Measurements from ENCODE around the gene GPN3. TPM values are rescaled to one million over a fixed set of nuclear protein-coding genes. Genes with fewer than 3 reads are reported as not detected.
"Not testable (repeated sequence)": the region's sequence is repeated elsewhere in the genome, so short reads cannot be mapped to it uniquely, and the experiment has no call there.

GPN3 gene
- 21.0 TPM for polyA plus RNA-seq (2013, experiment 1 of 2; ENCODE audit: insufficient read length)
- 22.5 TPM for polyA plus RNA-seq (2013, experiment 2 of 2; ENCODE audit: insufficient read length)

- DNase-seq = peak; percentile 99
These were observed at the start of gene GPN3, which contains the start of gene FAM216A for GRCh38 chr12:110468214-110469048. TSS of gene GPN3 (minus strand) at chr12:110468257. CDS start at chr12:110468203, 54 bp downstream. TSS of gene FAM216A (plus strand) at chr12:110468845. CDS start at chr12:110468876, 31 bp downstream.

GRCh38 chr12:110516995-110517394, 48.9 kb upstream of the GPN3 start:
- DNase-seq = no peak

- DNase-seq = no peak
These were observed 46.3 kb upstream of the GPN3 start for GRCh38 chr12:110514363-110514762.

GRCh38 chr12:110513842-110514241, 45.8 kb upstream of the GPN3 start:
- no peak for DNase-seq

- no peak for DNase-seq
These were observed 40.1 kb upstream of the GPN3 start for GRCh38 chr12:110508071-110508586.

- no peak for DNase-seq
These were observed 37.3 kb upstream of the GPN3 start for GRCh38 chr12:110505332-110505731.

- DNase-seq = no peak
These were observed 35.4 kb upstream of the GPN3 start for GRCh38 chr12:110503432-110503831.

GRCh38 chr12:110501752-110502738, 34.0 kb upstream of the GPN3 start, which contains the start of the genes RAD9B and VPS29:
TSS of gene RAD9B (plus strand) at chr12:110502331. CDS start at chr12:110502338, 7 bp downstream.
TSS of gene VPS29 (minus strand) at chr12:110502111. CDS start at chr12:110502051, 60 bp downstream.
- peak; percentile 99 for DNase-seq

- DNase-seq = peak; percentile 27
These were observed 33.3 kb upstream of the GPN3 start for GRCh38 chr12:110501399-110501751.

- DNase-seq = peak; percentile 39
These were observed 31.1 kb upstream of the GPN3 start for GRCh38 chr12:110498984-110499706.

GRCh38 chr12:110475426-110475825, 7.4 kb upstream of the GPN3 start:
- no peak for DNase-seq

- no peak for DNase-seq
These were observed 227 bp downstream of the GPN3 start for GRCh38 chr12:110467847-110468213.

- DNase-seq = no peak
These were observed 1.3 kb downstream of the GPN3 start for GRCh38 chr12:110466791-110467190.

- not testable (repeated sequence) for DNase-seq
These were observed 2.3 kb downstream of the GPN3 start for GRCh38 chr12:110465765-110466164.

GRCh38 chr12:110465024-110465423, 3.0 kb downstream of the GPN3 start:
- no peak for DNase-seq

- DNase-seq = not testable (repeated sequence)
These were observed 6.9 kb downstream of the GPN3 start for GRCh38 chr12:110461189-110461588.

- no peak for DNase-seq
These were observed 9.3 kb downstream of the GPN3 start for GRCh38 chr12:110458756-110459155.

GRCh38 chr12:110453569-110454296, 14.3 kb downstream of the GPN3 start:
- no peak for DNase-seq

GRCh38 chr12:110451263-110451662, 16.8 kb downstream of the GPN3 start:
- no peak for DNase-seq

GRCh38 chr12:110449799-110450497, 18.1 kb downstream of the GPN3 start, which contains the start of gene ARPC3:
TSS of gene ARPC3 (minus strand) at chr12:110450337. CDS start at chr12:110450260, 77 bp downstream.
- peak; percentile 95 for DNase-seq

All from fibroblast of skin of abdomen (primary cell).